Measurements from ENCODE around the gene DOK3. TPM values are rescaled to one million over a fixed set of nuclear protein-coding genes. Genes with fewer than 3 reads are reported as not detected.

DOK3 gene
- total RNA-seq, 1 donor from 2014 or later, result 16.3 TPM

DNA sequence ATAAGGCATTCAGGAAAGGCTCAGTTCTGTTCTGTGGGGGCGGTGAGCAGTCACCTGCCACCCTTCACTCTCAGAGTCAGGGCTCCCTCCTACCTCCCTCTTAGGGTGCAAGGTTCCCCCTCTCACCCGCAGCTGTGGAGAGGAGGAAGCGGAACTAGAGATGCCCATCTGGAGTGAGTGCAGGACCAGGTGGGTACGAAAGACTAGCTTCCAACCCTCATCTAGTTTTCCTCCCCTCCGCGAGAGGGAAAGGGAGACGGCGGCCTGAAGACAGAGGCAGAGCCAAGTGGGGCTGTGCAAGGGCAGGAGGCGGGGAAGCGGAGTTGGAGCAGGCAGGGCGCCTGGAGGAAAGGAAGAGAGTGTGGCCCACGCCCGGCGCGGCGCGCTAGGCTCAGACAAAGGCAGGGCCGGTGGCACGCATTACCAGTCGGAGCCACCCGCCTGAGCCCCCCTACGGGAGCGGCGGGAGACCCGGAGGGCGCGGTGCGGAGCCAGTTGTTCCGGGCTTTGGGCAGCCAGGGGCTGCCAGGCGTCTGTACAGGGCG lies 55.7 kb downstream of the DOK3 start:
- Mint-ChIP-seq H3K27ac (ENCODE audit: unreplicated experiment) (peak overlapping the region; percentile 86), H3K4me1 (ENCODE audit: low read depth, unreplicated experiment) (peaks cover 9% of the 10 kb centered on the region), H3K36me3 (ENCODE audit: low read depth, unreplicated experiment) (peaks cover 7% of the 10 kb centered on the region), H3K4me3 (ENCODE audit: unreplicated experiment) (no peak overlapping the region), H3K9me3 (ENCODE audit: unreplicated experiment) (no peaks in the 10 kb centered on the region), H3K27me3 (ENCODE audit: low read depth, unreplicated experiment) (peaks cover 4% of the 10 kb centered on the region)
- Histone ChIP-seq H3K36me3 (ENCODE audit: insufficient read depth, low read length) (peaks cover 12% of the 10 kb centered on the region), H3K9me3 (ENCODE audit: insufficient read depth, low read depth, low read length) (no peaks in the 10 kb centered on the region), H3K27ac (ENCODE audit: low read depth, low read length) (no peak overlapping the region), H2AFZ (ENCODE audit: low read depth, low read length) (no peak overlapping the region), H3K9ac (ENCODE audit: low read length) (peak overlapping the region; percentile 52), H3K4me2 (ENCODE audit: low read length) (peak overlapping the region; percentile 83), H4K20me1 (ENCODE audit: insufficient read depth, low read length) (peaks cover 76% of the 10 kb centered on the region), H3K4me1 (ENCODE audit: insufficient read depth, low read length) (peaks cover 36% of the 10 kb centered on the region), H3K79me2 (ENCODE audit: insufficient read depth, low read length) (peaks cover 4% of the 10 kb centered on the region), H3K27me3 (ENCODE audit: insufficient read depth, low read length) (no peaks in the 10 kb centered on the region), H3K4me3 (ENCODE audit: insufficient read depth, low read depth, low read length) (peak overlapping the region; percentile 26)
- DNase-seq (ENCODE audit: low read depth) (no peak), FAIRE-seq (no peak)
- TF ChIP-seq, protein P1, sequence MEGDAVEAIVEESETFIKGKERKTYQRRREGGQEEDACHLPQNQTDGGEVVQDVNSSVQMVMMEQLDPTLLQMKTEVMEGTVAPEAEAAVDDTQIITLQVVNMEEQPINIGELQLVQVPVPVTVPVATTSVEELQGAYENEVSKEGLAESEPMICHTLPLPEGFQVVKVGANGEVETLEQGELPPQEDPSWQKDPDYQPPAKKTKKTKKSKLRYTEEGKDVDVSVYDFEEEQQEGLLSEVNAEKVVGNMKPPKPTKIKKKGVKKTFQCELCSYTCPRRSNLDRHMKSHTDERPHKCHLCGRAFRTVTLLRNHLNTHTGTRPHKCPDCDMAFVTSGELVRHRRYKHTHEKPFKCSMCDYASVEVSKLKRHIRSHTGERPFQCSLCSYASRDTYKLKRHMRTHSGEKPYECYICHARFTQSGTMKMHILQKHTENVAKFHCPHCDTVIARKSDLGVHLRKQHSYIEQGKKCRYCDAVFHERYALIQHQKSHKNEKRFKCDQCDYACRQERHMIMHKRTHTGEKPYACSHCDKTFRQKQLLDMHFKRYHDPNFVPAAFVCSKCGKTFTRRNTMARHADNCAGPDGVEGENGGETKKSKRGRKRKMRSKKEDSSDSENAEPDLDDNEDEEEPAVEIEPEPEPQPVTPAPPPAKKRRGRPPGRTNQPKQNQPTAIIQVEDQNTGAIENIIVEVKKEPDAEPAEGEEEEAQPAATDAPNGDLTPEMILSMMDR (IDR thresholded peaks at IDR 0.05; ENCODE audit: insufficient read depth, low read depth, low read length), result no peak
- TF ChIP-seq EZH2 (IDR thresholded peaks at IDR 0.05; ENCODE audit: insufficient read depth, low read length), result no peak

DNA sequence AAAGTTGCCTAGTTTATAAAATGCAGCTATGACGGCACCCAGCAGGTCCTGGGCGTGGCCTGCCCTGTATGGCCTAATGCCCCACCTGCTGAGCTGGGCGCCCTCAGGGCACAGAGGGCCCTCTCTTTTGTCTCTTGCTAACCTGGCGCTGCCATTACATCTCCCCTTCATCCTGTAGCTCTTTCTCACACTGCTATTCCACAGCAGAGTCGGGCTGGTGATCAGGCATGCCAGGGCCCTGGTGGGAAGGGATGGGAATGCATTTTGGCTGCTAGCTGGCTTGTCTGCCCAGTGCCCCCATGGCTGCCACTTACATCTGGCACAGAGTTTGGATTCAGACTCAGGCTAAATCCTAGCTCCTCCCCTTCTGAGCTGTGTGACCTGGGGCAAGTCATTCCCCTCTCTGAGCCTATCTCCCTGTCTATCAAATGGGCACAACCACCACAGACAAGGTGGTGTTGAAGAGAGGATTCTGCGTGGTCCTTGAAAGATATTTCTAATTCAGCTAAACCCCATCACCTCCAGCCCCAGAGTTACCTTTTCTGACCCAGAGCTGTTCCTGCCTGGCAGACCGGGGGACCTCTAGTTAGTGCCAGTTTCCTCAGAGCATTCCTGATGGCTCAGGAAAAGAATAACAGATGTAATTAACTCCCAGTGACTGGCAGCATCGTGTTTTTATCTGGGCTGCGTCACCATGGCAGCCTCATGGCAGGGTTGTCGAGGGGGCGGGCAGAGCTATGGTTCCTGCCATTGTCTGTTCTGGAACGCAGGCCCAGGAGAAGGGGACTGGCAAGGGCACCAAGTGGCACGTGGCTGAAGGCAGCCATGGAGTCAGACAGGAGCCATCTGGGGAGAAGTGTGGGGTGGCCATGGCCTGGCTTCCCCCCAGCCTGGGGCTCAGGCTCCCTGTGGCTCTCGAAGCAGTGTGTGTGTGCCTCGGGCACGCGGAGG lies 56.7 kb downstream of the DOK3 start:
- Histone ChIP-seq H3K4me2 (ENCODE audit: low read length) (no peak overlapping the region), H2AFZ (ENCODE audit: low read depth, low read length) (no peak overlapping the region), H3K9me3 (ENCODE audit: insufficient read depth, low read depth, low read length) (no peaks in the 10 kb centered on the region), H3K79me2 (ENCODE audit: insufficient read depth, low read length) (no peaks in the 10 kb centered on the region), H3K9ac (ENCODE audit: low read length) (no peak overlapping the region), H4K20me1 (ENCODE audit: insufficient read depth, low read length) (peaks cover 74% of the 10 kb centered on the region), H3K36me3 (ENCODE audit: insufficient read depth, low read length) (peaks cover 9% of the 10 kb centered on the region), H3K27ac (ENCODE audit: low read depth, low read length) (no peak overlapping the region), H3K4me3 (ENCODE audit: insufficient read depth, low read depth, low read length) (no peak overlapping the region), H3K27me3 (ENCODE audit: insufficient read depth, low read length) (no peaks in the 10 kb centered on the region), H3K4me1 (ENCODE audit: insufficient read depth, low read length) (peaks cover 39% of the 10 kb centered on the region)
- H3K4me3 Mint-ChIP-seq (ENCODE audit: unreplicated experiment), result no peak overlapping the region
- peaks cover 7% of the 10 kb centered on the region for H3K36me3 Mint-ChIP-seq (ENCODE audit: low read depth, unreplicated experiment)
- H3K4me1 Mint-ChIP-seq (ENCODE audit: low read depth, unreplicated experiment), result peaks cover 18% of the 10 kb centered on the region
- H3K27ac Mint-ChIP-seq (ENCODE audit: unreplicated experiment), result peak overlapping the region; percentile 86
- no peaks in the 10 kb centered on the region for H3K9me3 Mint-ChIP-seq (ENCODE audit: unreplicated experiment)
- no peak for TF ChIP-seq EZH2 (IDR thresholded peaks at IDR 0.05; ENCODE audit: insufficient read depth, low read length)
- TF ChIP-seq, protein P1 (IDR thresholded peaks at IDR 0.05; ENCODE audit: insufficient read depth, low read depth, low read length), result no peak
- DNase-seq (ENCODE audit: low read depth) (no peak), FAIRE-seq (no peak)
- H3K27me3 Mint-ChIP-seq (ENCODE audit: low read depth, unreplicated experiment), result peaks cover 4% of the 10 kb centered on the region

Other genes with a start within 250 kb of the DOK3 start
- 31.7 and 36.4 TPM in 2 replicates for gene RAB24, start 206.1 kb downstream of the DOK3 start, total RNA-seq
- 178 and 196 TPM in 2 replicates for gene PRELID1, start 206.0 kb downstream of the DOK3 start, total RNA-seq
- 2.3 and 2.8 TPM in 2 replicates for gene MXD3, start 197.9 kb downstream of the DOK3 start, total RNA-seq
- gene LMAN2, start 158.2 kb downstream of the DOK3 start, total RNA-seq, result 103 and 106 TPM in 2 replicates
- 7.8 and 11.3 TPM in 2 replicates for gene RGS14, start 151.9 kb downstream of the DOK3 start, total RNA-seq
- gene SLC34A1, start 125.4 kb downstream of the DOK3 start, total RNA-seq, result not detected in 2 replicates
- not detected in 2 replicates for gene PFN3, start 109.2 kb downstream of the DOK3 start, total RNA-seq
- gene F12, start 100.3 kb downstream of the DOK3 start, total RNA-seq, result 2.8 and 3.0 TPM in 2 replicates
- 19.7 and 25.9 TPM in 2 replicates for gene GRK6, start 83.2 kb downstream of the DOK3 start, total RNA-seq
- 9.9 TPM in 2 replicates for gene PRR7, start 63.0 kb downstream of the DOK3 start, total RNA-seq
- 350 and 371 TPM in 2 replicates for gene DBN1, start 36.2 kb downstream of the DOK3 start, total RNA-seq
- 590 and 591 TPM in 2 replicates for gene PDLIM7, start 12.2 kb downstream of the DOK3 start, total RNA-seq
- 92.5 and 99.5 TPM in 2 replicates for gene DDX41, start 7.1 kb upstream of the DOK3 start, total RNA-seq
- gene FAM193B, start 44.7 kb upstream of the DOK3 start, total RNA-seq, result 47.8 and 48.3 TPM in 2 replicates
- 372 and 402 TPM in 2 replicates for gene TMED9, start 82.4 kb upstream of the DOK3 start, total RNA-seq
- gene B4GALT7, start 90.3 kb upstream of the DOK3 start, total RNA-seq, result 35.0 and 41.3 TPM in 2 replicates